Suprapubic skin (tissue), 4 donors: ENCODE measurements around the gene PLA2G6.

Experiments used
- CTCF ChIP-seq, 2 donors: fragments of 200-600 bp in 1 of 2; fragments of 450-650 bp in 1 of 2; sonication (generic) in 1 of 2; IDR thresholded peaks; one replicate each; pipeline ENCODE4 v1.5.1; 2016 to 2019; ENCODE audit warnings: antibody characterized with exemption in 2 of 2, mild to moderate bottlenecking in 1 of 2, moderate library complexity in 1 of 2
- EP300 ChIP-seq: sonication (generic); formaldehyde crosslinking; IDR thresholded peaks from one replicate; pipeline ENCODE4 v1.6.1; 2017; ENCODE audit warnings: antibody characterized with exemption
- POLR2A ChIP-seq, 2 donors: fragments of 450-650 bp; IDR thresholded peaks; one replicate each; pipeline ENCODE4 v1.6.1; 2017; ENCODE audit warnings: antibody characterized with exemption in 2 of 2, mild to moderate bottlenecking in 2 of 2, moderate library complexity in 2 of 2
- POLR2AphosphoS5 ChIP-seq, 3 donors: sonication (generic); formaldehyde crosslinking; IDR thresholded peaks; one replicate each; pipeline ENCODE4 v1.6.1; 2017; ENCODE audit warnings: antibody characterized with exemption in 3 of 3

GRCh38 chr22:38212442-38212841, 30.8 kb upstream of the PLA2G6 start:
- TF ChIP-seq CTCF (IDR thresholded peaks at IDR 0.05), result no peak
- no peak for TF ChIP-seq POLR2AphosphoS5 (IDR thresholded peaks at IDR 0.05)
- no peak for TF ChIP-seq POLR2A (IDR thresholded peaks at IDR 0.05)
- no peak for TF ChIP-seq EP300
